Cardiac fibroblast (primary cell): Measurements from ENCODE around the gene XYLT2.

Experiments used
- DNase-seq, 2 donors: peaks; one replicate each; pipeline versions ENCODE4 v3.0.0 to v3.0.0-alpha.2; 2010; ENCODE audit warnings: low read depth in 2 of 2
- H3K4me3 ChIP-seq, 2 donors: replicated peaks in 1 of 2; 1 replicate in 1 of 2; 2 replicates in 1 of 2; pipeline ENCODE4 v1.5.1; 2011; ENCODE audit warnings: low read depth in 2 of 2, low read length in 2 of 2, mild to moderate bottlenecking in 2 of 2, moderate library complexity in 1 of 2
- CTCF ChIP-seq: IDR thresholded peaks from one replicate; pipeline ENCODE4 v1.5.1; 2011; ENCODE audit warnings: low read depth, mild to moderate bottlenecking, low read length, inconsistent platforms

Gene XYLT2

GRCh38 chr17:50359005-50359699, 13.2 kb downstream of the XYLT2 start:
- DNase-seq, result no peak
- no peak overlapping the region for H3K4me3 ChIP-seq
- TF ChIP-seq CTCF, result no peak

- no peak for TF ChIP-seq CTCF
- no peak overlapping the region for H3K4me3 ChIP-seq
- DNase-seq, result no peak
These were observed 14.1 kb downstream of the XYLT2 start for GRCh38 chr17:50359998-50360461.

- no peak for DNase-seq
- no peak for TF ChIP-seq CTCF
- no peak overlapping the region for H3K4me3 ChIP-seq
These were observed 14.7 kb downstream of the XYLT2 start for GRCh38 chr17:50360486-50361115.

- TF ChIP-seq CTCF, result peak; percentile 81
- no peak overlapping the region for H3K4me3 ChIP-seq
- DNase-seq, result peak; percentile 79 to 87
These were observed 15.9 kb downstream of the XYLT2 start for GRCh38 chr17:50361561-50362480.

GRCh38 chr17:50362661-50363060, 16.7 kb downstream of the XYLT2 start:
- no peak overlapping the region for H3K4me3 ChIP-seq
- DNase-seq, result no peak
- no peak for TF ChIP-seq CTCF

- H3K4me3 ChIP-seq, result no peak overlapping the region
- no peak for TF ChIP-seq CTCF
- peak in 1 of 2 donors; percentile 72 for DNase-seq
These were observed 17.5 kb downstream of the XYLT2 start for GRCh38 chr17:50363217-50364060.
